Measurements from ENCODE around the gene KICS2.

KICS2 gene

DNA sequence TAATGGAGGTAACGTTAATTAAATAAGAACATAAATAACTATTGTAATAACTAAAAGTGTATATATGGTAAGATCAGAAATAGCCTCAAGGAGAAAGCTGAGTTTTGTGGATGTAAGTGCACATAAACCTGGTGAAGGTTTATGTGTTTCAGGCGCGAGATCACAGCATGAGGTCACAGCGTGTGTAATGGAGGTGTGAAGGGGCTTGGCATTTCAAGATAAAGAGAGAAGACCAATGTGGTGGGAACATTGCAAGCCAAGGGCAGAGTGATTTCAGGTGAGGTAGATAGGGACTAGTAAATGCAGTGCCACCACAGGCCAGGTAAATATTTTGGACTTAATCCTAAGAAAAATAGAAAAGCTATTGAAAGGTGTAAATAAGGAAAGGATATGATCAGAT lies 21.7 kb upstream of the KICS2 start:
- Histone ChIP-seq H3K36me3 (ENCODE audit: control insufficient read depth, insufficient read depth, low read length) (no peaks in the 10 kb centered on the region), H3K27ac (ENCODE audit: low read depth, low read length) (no peak overlapping the region), H3K9ac (ENCODE audit: low read length) (no peak overlapping the region), H3K4me3 (ENCODE audit: low read depth, low read length) (no peak overlapping the region), H3K27me3 (ENCODE audit: control insufficient read depth, insufficient read depth, low read length) (no peaks in the 10 kb centered on the region), H3K4me1 (ENCODE audit: control insufficient read depth, insufficient read depth, low read length) (peaks cover 4% of the 10 kb centered on the region; the same call in 1 of the 2 replicates), H3K9me3 (ENCODE audit: control insufficient read depth, insufficient read depth, low read depth, low read length) (no peaks in the 10 kb centered on the region)

DNA sequence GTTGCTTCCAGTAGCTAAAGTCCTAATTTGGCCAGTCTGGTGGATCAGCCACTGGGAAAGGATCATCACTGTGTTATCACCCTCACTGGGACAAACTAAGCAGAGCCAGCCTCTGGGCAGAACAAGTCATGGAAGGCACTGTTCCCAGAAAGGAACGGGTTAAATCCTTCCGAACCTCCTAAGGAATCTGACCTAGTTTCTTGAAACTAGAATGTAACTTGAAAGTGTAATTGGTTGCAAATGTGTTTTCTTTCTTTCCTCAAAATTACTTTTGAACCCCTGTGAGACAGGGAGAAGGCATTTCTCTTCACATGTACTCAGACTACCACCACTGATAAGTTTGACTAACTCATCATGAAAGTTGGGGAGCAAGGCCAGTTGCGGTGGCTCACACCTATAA lies 18.7 kb upstream of the KICS2 start:
- Histone ChIP-seq H3K36me3 (ENCODE audit: control insufficient read depth, insufficient read depth, low read length) (no peaks in the 10 kb centered on the region), H3K4me1 (ENCODE audit: control insufficient read depth, insufficient read depth, low read length) (peaks cover 4% of the 10 kb centered on the region; the same call in 1 of the 2 replicates), H3K4me3 (ENCODE audit: low read depth, low read length) (no peak overlapping the region), H3K27me3 (ENCODE audit: control insufficient read depth, insufficient read depth, low read length) (no peaks in the 10 kb centered on the region), H3K9ac (ENCODE audit: low read length) (no peak overlapping the region), H3K9me3 (ENCODE audit: control insufficient read depth, insufficient read depth, low read depth, low read length) (no peaks in the 10 kb centered on the region), H3K27ac (ENCODE audit: low read depth, low read length) (no peak overlapping the region)

DNA sequence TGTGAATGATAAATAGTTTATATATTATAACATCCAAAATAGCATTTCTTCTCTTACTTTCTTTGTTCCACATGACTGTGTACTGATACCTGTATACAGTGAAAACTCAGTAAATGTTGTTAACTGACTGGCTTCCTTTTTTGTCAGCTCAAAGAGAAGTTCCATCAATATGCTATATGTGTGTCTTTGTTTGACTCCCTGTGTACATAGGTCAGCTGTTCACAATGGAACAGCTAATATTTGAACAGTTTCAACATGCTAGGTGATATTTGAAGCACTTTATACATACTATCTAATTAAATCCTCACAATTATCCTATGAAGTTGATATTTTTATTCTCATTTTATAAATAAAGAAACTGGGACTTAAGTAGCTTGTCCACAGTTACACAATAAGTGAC lies 15.3 kb upstream of the KICS2 start:
- Histone ChIP-seq H3K9me3 (ENCODE audit: control insufficient read depth, insufficient read depth, low read depth, low read length) (no peaks in the 10 kb centered on the region), H3K27me3 (ENCODE audit: control insufficient read depth, insufficient read depth, low read length) (no peaks in the 10 kb centered on the region), H3K4me1 (ENCODE audit: control insufficient read depth, insufficient read depth, low read length) (no peaks in the 10 kb centered on the region), H3K36me3 (ENCODE audit: control insufficient read depth, insufficient read depth, low read length) (no peaks in the 10 kb centered on the region), H3K4me3 (ENCODE audit: low read depth, low read length) (no peak overlapping the region), H3K9ac (ENCODE audit: low read length) (no peak overlapping the region), H3K27ac (ENCODE audit: low read depth, low read length) (no peak overlapping the region)

DNA sequence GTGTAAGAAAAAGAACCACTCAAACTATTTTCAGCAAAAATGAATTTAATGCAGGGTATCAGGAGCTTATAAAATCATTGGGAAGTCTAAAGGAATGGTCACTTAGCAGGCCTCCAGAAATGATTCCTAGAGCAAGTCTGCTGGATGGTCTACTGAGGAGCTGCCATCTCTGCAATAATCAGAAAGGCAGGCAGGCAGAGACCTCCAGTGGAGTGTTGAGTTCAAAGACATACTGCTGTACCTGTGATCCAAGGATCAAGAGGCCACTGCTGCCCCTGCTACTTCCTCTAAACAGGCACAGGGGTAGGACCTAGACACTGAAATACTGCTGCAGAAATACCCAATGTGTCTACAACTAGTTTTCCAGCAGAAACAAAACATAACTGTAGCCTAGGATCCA lies 14.5 kb upstream of the KICS2 start:
- H3K9ac ChIP-seq (ENCODE audit: low read length) = no peak overlapping the region
- no peaks in the 10 kb centered on the region for H3K4me1 ChIP-seq (ENCODE audit: control insufficient read depth, insufficient read depth, low read length)
- H3K27me3 ChIP-seq (ENCODE audit: control insufficient read depth, insufficient read depth, low read length) = no peaks in the 10 kb centered on the region
- H3K4me3 ChIP-seq (ENCODE audit: low read depth, low read length) = no peak overlapping the region
- H3K27ac ChIP-seq (ENCODE audit: low read depth, low read length) = no peak overlapping the region
- H3K36me3 ChIP-seq (ENCODE audit: control insufficient read depth, insufficient read depth, low read length) = no peaks in the 10 kb centered on the region
- no peaks in the 10 kb centered on the region for H3K9me3 ChIP-seq (ENCODE audit: control insufficient read depth, insufficient read depth, low read depth, low read length)

DNA sequence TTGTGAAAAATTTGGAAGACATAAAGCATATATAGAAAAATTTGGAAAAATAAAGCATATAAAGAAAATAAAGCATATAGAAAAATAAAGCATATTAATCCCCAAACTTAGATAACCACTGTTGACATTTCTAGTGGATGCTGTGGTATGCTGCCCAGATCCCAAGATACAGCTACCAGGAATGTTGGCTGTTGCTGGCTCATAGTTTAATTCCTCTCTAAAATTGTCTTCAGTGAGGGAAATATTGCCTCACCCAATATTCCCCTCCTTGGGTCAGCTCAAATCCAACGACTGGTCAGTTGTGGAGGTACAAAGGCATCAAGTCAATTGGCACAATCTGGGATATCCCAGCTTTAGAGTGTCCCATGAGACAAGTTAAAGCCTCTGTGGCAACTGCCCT lies 10.1 kb upstream of the KICS2 start:
- Histone ChIP-seq H3K27ac (ENCODE audit: low read depth, low read length) (no peak overlapping the region), H3K36me3 (ENCODE audit: control insufficient read depth, insufficient read depth, low read length) (no peaks in the 10 kb centered on the region), H3K4me3 (ENCODE audit: low read depth, low read length) (no peak overlapping the region), H3K4me1 (ENCODE audit: control insufficient read depth, insufficient read depth, low read length) (no peaks in the 10 kb centered on the region), H3K9ac (ENCODE audit: low read length) (no peak overlapping the region), H3K9me3 (ENCODE audit: control insufficient read depth, insufficient read depth, low read depth, low read length) (no peaks in the 10 kb centered on the region; the same call in 1 of the 2 replicates), H3K27me3 (ENCODE audit: control insufficient read depth, insufficient read depth, low read length) (no peaks in the 10 kb centered on the region)

DNA sequence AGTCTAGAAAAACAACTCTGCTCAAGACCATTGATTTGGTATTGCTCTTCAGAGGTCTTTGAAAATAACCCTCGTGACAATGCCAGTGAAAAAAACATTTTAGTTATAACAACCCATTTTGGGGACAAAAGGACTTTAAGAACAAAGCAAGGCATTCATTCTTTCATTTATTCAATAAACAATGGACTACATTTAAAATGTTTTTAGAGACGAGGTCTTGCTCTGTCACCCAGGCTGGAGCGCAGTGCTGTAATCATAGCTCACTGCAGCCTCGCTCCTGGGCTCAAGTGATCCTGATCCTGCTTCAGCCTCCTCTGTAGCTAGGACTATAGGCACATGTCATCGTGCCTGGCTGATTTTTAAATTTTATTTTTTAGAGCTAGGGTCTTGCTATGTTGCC lies 7.7 kb upstream of the KICS2 start:
- no peaks in the 10 kb centered on the region for H3K27me3 ChIP-seq (ENCODE audit: control insufficient read depth, insufficient read depth, low read length)
- no peak overlapping the region for H3K4me3 ChIP-seq (ENCODE audit: low read depth, low read length)
- no peak overlapping the region for H3K27ac ChIP-seq (ENCODE audit: low read depth, low read length)
- H3K36me3 ChIP-seq (ENCODE audit: control insufficient read depth, insufficient read depth, low read length) = no peaks in the 10 kb centered on the region
- no peaks in the 10 kb centered on the region; the same call in 1 of the 2 replicates for H3K9me3 ChIP-seq (ENCODE audit: control insufficient read depth, insufficient read depth, low read depth, low read length)
- no peak overlapping the region for H3K9ac ChIP-seq (ENCODE audit: low read length)
- H3K4me1 ChIP-seq (ENCODE audit: control insufficient read depth, insufficient read depth, low read length) = no peaks in the 10 kb centered on the region

DNA sequence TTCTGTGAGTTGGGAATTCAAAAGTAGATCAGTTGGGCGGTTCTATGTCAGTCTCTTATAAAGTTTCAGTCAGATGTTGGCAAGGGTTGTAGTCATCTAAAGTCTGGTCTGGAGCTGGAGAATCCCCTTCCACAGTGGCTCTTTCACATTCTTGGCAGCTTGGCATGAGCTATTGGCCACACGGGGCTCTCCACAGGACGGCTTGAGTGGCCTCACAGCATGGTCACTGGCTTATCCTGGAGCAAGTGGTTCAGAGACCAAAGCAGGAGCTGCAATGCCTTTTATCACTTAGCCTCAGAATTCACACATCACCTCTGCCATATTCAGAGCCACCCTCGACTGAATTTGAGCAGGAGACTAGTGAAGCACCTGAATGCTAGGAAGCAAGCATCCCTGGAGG lies 7.1 kb upstream of the KICS2 start:
- Histone ChIP-seq H3K4me3 (ENCODE audit: low read depth, low read length) (no peak overlapping the region), H3K36me3 (ENCODE audit: control insufficient read depth, insufficient read depth, low read length) (no peaks in the 10 kb centered on the region), H3K27me3 (ENCODE audit: control insufficient read depth, insufficient read depth, low read length) (no peaks in the 10 kb centered on the region), H3K27ac (ENCODE audit: low read depth, low read length) (no peak overlapping the region), H3K4me1 (ENCODE audit: control insufficient read depth, insufficient read depth, low read length) (no peaks in the 10 kb centered on the region), H3K9ac (ENCODE audit: low read length) (no peak overlapping the region), H3K9me3 (ENCODE audit: control insufficient read depth, insufficient read depth, low read depth, low read length) (no peaks in the 10 kb centered on the region; the same call in 1 of the 2 replicates)

DNA sequence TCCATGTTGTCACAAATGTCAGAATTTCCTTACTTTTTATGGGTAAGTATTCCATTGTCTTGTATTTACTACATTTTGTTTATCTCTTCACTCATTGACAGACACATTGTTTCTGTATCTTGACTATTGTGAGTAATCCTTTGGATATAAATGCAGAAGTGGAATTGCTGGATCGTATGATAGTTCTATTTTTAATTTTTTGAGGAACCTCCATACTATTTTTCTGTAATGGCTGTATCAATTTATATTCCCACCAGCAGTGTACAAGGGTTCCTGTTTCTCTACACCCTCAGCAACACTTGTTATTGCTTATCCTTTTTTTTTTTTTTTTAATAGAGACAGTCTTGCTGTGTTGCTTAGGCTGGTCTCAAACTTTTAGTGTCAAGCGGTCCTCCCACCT lies 3.5 kb upstream of the KICS2 start:
- Histone ChIP-seq H3K27me3 (ENCODE audit: control insufficient read depth, insufficient read depth, low read length) (no peaks in the 10 kb centered on the region), H3K9me3 (ENCODE audit: control insufficient read depth, insufficient read depth, low read depth, low read length) (no peaks in the 10 kb centered on the region; the same call in 1 of the 2 replicates), H3K36me3 (ENCODE audit: control insufficient read depth, insufficient read depth, low read length) (no peaks in the 10 kb centered on the region), H3K4me1 (ENCODE audit: control insufficient read depth, insufficient read depth, low read length) (peaks cover 5% of the 10 kb centered on the region; the same call in 1 of the 2 replicates), H3K9ac (ENCODE audit: low read length) (no peak overlapping the region), H3K4me3 (ENCODE audit: low read depth, low read length) (no peak overlapping the region), H3K27ac (ENCODE audit: low read depth, low read length) (no peak overlapping the region)

DNA sequence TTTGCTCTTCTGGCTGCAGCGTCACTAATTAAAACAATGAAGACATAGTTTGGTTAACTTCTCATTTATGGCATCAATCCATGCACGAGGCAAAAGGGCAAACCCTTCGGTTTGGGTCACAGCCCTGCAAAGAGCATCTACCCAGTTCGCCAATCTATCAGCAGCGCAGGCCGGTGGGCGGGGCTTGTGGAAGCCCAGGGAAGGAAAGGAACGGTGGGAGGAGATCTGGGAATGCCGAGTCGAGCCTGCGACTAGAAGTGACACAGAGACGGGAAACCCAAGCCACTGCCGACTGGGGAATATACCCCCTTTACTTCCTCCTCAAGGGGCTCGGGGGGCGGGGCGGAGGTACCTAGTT lies 466 bp downstream of the KICS2 start:
- peak overlapping the region; percentile 85 for H3K27ac ChIP-seq (ENCODE audit: low read depth, low read length)
- peaks cover 22% of the 10 kb centered on the region for H3K4me1 ChIP-seq (ENCODE audit: control insufficient read depth, insufficient read depth, low read length)
- peak overlapping the region; percentile 98 for H3K9ac ChIP-seq (ENCODE audit: low read length)
- no peaks in the 10 kb centered on the region for H3K27me3 ChIP-seq (ENCODE audit: control insufficient read depth, insufficient read depth, low read length)
- H3K36me3 ChIP-seq (ENCODE audit: control insufficient read depth, insufficient read depth, low read length) = no peaks in the 10 kb centered on the region
- peak overlapping the region; percentile 93 for H3K4me3 ChIP-seq (ENCODE audit: low read depth, low read length)
- H3K9me3 ChIP-seq (ENCODE audit: control insufficient read depth, insufficient read depth, low read depth, low read length) = no peaks in the 10 kb centered on the region

DNA sequence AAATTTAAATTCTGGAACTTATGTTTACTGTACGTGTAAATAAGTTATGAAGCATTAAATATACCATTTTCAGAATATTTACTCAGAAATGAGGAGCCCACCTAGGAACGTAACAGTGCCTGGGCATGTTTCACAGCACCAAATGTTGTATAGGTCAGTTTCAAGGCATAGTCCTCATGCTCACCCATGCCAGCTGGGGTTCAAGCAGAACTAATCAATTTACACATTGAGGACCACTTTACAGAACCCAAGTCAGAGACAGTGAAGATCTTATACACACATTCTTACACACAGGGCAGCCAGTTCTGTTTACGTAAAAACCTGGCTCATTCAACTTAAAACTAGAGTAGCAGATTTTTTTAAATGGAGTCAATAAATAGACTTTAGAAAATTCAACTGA lies 2.0 kb downstream of the KICS2 start:
- Histone ChIP-seq H3K9me3 (ENCODE audit: control insufficient read depth, insufficient read depth, low read depth, low read length) (no peaks in the 10 kb centered on the region), H3K9ac (ENCODE audit: low read length) (no peak overlapping the region), H3K4me3 (ENCODE audit: low read depth, low read length) (no peak overlapping the region), H3K36me3 (ENCODE audit: control insufficient read depth, insufficient read depth, low read length) (peaks cover 3% of the 10 kb centered on the region; the same call in 1 of the 2 replicates), H3K4me1 (ENCODE audit: control insufficient read depth, insufficient read depth, low read length) (peaks cover 22% of the 10 kb centered on the region), H3K27ac (ENCODE audit: low read depth, low read length) (no peak overlapping the region), H3K27me3 (ENCODE audit: control insufficient read depth, insufficient read depth, low read length) (no peaks in the 10 kb centered on the region)

DNA sequence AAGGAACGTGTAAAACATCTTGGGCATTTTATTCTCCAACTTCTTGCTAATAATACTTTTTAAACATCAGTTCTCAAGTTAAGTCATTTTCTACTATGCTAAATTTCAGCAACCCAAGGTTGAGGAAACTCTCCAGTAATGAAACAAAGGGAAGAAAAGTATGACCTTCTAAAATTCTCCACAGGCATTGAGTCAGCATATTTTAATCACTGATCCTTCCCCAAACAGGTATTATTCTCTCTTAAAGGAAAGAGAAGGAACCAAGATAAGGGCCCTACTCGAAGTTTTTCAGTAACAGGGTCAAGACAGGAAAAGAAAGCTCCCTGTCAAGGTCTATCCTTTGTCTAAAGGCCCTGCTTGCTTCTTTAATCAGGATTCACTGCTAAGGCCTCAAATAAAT lies 3.0 kb downstream of the KICS2 start:
- Histone ChIP-seq H3K27me3 (ENCODE audit: control insufficient read depth, insufficient read depth, low read length) (no peaks in the 10 kb centered on the region), H3K36me3 (ENCODE audit: control insufficient read depth, insufficient read depth, low read length) (peaks cover 3% of the 10 kb centered on the region; the same call in 1 of the 2 replicates), H3K4me3 (ENCODE audit: low read depth, low read length) (no peak overlapping the region), H3K9ac (ENCODE audit: low read length) (no peak overlapping the region), H3K9me3 (ENCODE audit: control insufficient read depth, insufficient read depth, low read depth, low read length) (no peaks in the 10 kb centered on the region), H3K27ac (ENCODE audit: low read depth, low read length) (peak overlapping the region; percentile 13; the same call in 1 of the 2 replicates), H3K4me1 (ENCODE audit: control insufficient read depth, insufficient read depth, low read length) (peaks cover 22% of the 10 kb centered on the region)

DNA sequence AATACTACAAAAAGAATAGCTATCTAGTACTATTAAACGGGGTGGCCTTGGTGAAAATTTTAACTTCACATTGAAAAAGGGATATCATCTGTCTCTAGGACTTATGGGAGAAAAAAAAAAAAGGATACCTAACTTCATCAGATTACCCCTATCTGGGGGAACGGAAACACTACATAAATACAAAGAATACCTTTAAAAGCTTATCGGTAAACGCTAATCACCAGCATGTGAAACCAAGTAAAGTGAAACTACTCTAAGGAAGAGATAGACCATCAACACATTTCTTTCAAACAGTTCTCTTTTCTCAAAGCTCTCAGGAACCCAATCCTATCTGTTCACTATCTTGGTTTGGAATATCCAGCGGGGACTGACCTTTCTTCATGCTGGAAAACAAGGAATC lies 3.5 kb downstream of the KICS2 start:
- H3K4me1 ChIP-seq (ENCODE audit: control insufficient read depth, insufficient read depth, low read length) = peaks cover 22% of the 10 kb centered on the region
- no peak overlapping the region for H3K4me3 ChIP-seq (ENCODE audit: low read depth, low read length)
- no peak overlapping the region for H3K9ac ChIP-seq (ENCODE audit: low read length)
- H3K36me3 ChIP-seq (ENCODE audit: control insufficient read depth, insufficient read depth, low read length) = peaks cover 3% of the 10 kb centered on the region; the same call in 1 of the 2 replicates
- no peaks in the 10 kb centered on the region for H3K27me3 ChIP-seq (ENCODE audit: control insufficient read depth, insufficient read depth, low read length)
- H3K9me3 ChIP-seq (ENCODE audit: control insufficient read depth, insufficient read depth, low read depth, low read length) = no peaks in the 10 kb centered on the region
- H3K27ac ChIP-seq (ENCODE audit: low read depth, low read length) = no peak overlapping the region
